NCI-H526 treated with DMSO at 0.1 percent for 48 hours (cell line): Measurements from ENCODE around the gene MED13.

Experiments used
- DNase-seq: peaks from one replicate; lab custom pipeline; 2025; lab: John Stamatoyannopoulos, UW

Gene MED13

GRCh38 chr17:62064791-62065563 is at the start of gene MED13:
MED13 (minus strand) TSS chr17:62065278; CDS start chr17:62065205, 73 bp downstream.
- DNase-seq: peak; percentile 21

GRCh38 chr17:62112229-62112628 is 47.2 kb upstream of the MED13 start:
- no peak for DNase-seq

GRCh38 chr17:62111562-62112171 is 46.6 kb upstream of the MED13 start:
- no peak for DNase-seq

- no peak for DNase-seq
These were observed 45.9 kb upstream of the MED13 start for GRCh38 chr17:62110923-62111484.

GRCh38 chr17:62109924-62110323 is 44.8 kb upstream of the MED13 start:
- no peak for DNase-seq

GRCh38 chr17:62109378-62109902 is 44.4 kb upstream of the MED13 start:
- DNase-seq: peak; percentile 40

- DNase-seq: no peak
These were observed 40.8 kb upstream of the MED13 start for GRCh38 chr17:62105861-62106260.

- DNase-seq: no peak
These were observed 40.3 kb upstream of the MED13 start for GRCh38 chr17:62105357-62105756.

GRCh38 chr17:62101515-62101914 is 36.4 kb upstream of the MED13 start:
- DNase-seq: no peak

- DNase-seq: no peak
These were observed 36.0 kb upstream of the MED13 start for GRCh38 chr17:62101090-62101489.

- no peak for DNase-seq
These were observed 35.0 kb upstream of the MED13 start for GRCh38 chr17:62100055-62100454.

- DNase-seq: no peak
These were observed 34.5 kb upstream of the MED13 start for GRCh38 chr17:62099532-62099931.

- no peak for DNase-seq
These were observed 33.6 kb upstream of the MED13 start for GRCh38 chr17:62098623-62099231.

GRCh38 chr17:62096401-62096670 is 31.3 kb upstream of the MED13 start:
- DNase-seq: no peak

GRCh38 chr17:62094175-62094574 is 29.1 kb upstream of the MED13 start:
- no peak for DNase-seq

- DNase-seq: no peak
These were observed 28.4 kb upstream of the MED13 start for GRCh38 chr17:62093188-62094155.

- DNase-seq: no peak
These were observed 27.7 kb upstream of the MED13 start for GRCh38 chr17:62092784-62093183.

- no peak for DNase-seq
These were observed 26.7 kb upstream of the MED13 start for GRCh38 chr17:62091804-62092203.

GRCh38 chr17:62090868-62091267 is 25.8 kb upstream of the MED13 start:
- DNase-seq: no peak

- no peak for DNase-seq
These were observed 25.1 kb upstream of the MED13 start for GRCh38 chr17:62090021-62090824.

- no peak for DNase-seq
These were observed 24.3 kb upstream of the MED13 start for GRCh38 chr17:62089334-62089733.
